SH-SY5Y (cell line): ENCODE measurements around the gene SRMS.

Experiments
- GATA2 ChIP-seq: IDR thresholded peaks from 2 replicates; pipeline ENCODE4 v1.6.1; 2011; ENCODE audit warnings: mild to moderate bottlenecking, low read depth, low read length
- GATA3 ChIP-seq: IDR thresholded peaks from 2 replicates; pipeline ENCODE4 v1.6.1; 2011; ENCODE audit warnings: low read depth, mild to moderate bottlenecking, low read length, moderate library complexity

The SRMS gene

GRCh38 chr20:63543733-63544132 lies 3.8 kb downstream of the SRMS start:
- TF ChIP-seq GATA2 (no peak), GATA3 (no peak)

DNA sequence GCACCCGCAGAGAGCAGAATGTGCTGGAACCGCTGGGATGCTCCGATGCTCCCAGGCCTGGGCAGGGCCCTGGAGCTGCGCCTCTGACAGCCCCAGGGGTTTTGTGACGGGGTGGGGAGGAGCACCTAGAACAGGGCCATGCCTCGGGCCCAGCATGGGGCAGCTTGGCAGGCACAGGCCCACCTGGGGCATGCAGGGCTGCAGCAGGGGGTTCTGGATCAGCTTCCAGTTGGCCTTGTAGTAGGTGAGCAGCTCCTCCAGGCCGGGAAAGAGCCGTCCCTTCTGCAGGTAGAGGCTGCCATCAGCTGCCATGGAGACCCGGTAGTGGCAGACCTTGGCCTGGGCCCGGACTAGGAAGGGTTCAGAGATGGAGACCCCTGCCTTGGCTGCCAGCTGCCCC lies 4.4 kb downstream of the SRMS start:
- no peak for TF ChIP-seq GATA2
- TF ChIP-seq GATA3, result no peak

DNA sequence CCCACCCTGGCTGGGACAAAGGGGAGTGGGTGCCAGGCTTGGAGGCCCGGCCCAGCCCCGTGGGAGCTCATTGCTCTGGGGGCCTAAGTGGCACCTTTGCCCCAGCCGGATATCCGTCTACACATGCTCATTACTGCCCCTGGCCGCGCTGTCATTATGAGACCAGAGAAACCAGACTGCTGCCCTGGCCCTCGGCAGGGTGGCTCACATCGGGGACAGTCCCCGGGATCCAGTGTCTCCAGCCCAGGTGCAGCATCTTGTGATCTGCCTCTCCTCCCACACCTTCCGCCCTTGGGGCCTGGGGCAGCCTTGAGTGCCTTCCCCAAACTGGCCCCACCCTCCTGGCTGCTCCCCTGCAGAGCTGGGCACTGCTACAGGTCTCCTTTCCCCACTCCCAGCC lies 4.9 kb downstream of the SRMS start:
- TF ChIP-seq GATA2 (no peak), GATA3 (no peak)

DNA sequence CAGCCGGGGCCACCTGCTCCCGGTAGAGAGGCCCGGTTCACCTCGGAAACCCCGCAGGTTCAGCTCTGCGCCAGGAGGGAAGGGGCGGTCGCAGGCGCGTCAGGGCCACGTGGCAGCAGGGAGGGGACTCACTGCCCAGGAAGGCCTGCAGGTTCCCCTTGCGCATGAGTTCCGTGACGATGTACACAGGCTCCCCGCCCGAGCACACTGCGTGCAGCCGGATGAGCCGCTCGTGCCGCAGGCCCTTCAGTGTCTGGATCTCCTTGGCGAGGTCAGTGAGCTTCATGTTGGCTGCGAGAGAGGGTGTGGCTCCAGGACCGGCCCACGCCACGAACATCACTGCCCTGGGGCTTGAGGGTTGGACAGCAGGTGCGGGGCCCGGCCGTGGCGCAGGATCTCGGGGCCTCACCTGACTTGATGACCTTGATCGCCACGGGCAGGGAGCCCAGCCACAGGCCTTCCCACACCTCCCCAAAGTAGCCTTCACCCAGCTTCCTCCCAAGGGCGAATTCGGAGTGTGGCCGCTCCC lies 5.5 kb downstream of the SRMS start:
- no peak for TF ChIP-seq GATA3
- TF ChIP-seq GATA2, result no peak

GRCh38 chr20:63541371-63541770 lies 6.2 kb downstream of the SRMS start:
- TF ChIP-seq GATA2 (no peak), GATA3 (no peak)

DNA sequence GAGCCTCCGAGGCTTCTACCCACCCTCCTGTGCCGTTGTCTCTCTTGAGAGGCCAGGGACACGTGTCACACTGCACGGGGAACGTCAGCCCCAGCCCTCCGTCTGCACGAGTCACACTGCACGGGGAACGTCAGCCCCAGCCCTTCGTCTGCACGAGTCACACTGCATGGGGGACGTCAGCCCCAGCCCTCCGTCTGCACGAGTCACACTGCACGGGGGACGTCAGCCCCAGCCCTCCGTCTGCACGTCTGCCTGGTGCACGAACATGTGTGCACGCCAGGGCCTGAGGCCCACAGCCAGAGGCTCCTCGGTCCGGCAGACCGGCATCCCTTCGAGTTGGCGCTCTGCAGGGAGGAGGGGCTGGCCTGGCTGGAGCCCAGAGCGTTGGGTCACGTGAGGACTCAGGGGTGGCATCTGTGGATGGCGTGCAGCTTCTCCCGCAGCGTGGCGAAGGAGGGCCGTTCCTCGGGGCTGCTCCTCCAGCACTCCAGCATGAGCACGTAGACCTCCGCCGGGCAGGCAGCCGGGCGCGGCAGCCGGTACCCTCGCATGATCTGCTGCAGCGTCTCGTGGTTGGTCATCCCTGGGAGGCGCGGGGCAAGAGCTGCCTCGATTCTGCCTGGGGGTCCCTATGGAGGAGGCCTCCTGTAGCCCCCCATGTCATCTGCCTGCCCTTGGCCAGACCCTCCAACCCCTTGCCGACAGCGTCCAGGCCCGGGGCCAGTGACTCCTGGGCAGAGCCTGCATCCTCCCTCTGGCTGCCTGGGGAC lies 6.9 kb downstream of the SRMS start:
- TF ChIP-seq GATA2 (no peak), GATA3 (no peak)

DNA sequence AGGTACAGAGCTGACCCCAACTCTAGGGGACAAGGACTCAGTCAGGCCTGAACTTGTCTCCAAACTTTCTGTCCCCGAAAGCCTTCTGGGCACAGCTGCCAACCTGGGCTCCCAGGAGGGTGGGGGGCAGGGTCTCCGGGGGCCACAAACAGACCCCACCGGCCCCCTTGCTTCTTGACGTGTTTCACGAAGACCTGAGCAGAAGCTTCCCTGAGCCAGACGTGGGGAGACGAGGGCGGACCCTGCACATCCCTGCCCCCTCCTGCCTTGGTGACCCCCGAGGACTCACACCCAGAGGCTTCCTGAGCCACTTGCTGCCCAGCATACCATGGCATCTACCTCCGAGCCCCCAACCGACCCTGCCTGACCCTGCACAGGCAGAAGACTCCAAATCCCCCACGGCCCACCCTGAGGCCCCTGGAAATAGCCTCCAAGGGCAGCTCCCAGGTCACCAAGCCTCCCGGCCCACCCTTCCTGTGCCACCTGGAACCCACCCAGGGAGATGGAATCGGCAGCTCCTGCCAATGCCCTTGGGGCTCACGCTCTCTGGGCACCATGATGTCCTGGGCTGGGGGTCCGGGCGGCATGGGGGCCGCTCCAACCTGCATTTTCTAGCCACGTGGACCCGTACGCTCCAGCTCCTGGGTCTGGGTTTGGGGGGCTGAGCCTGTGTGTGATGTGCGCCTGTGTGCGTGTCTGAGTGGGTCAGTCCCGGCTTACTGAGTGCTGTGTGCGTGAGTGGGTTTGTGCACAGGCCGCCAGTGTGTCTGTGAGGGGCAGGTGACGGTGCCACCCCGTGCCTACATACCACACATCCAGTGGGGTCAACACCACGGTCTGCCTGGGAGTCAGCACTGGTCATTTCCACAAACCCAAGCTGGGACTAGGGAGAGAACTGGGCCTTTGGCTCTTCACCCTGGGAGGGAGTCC lies 7.8 kb downstream of the SRMS start:
- TF ChIP-seq GATA2 (no peak), GATA3 (no peak)

GRCh38 chr20:63539092-63539430 lies 8.5 kb downstream of the SRMS start:
- no peak for TF ChIP-seq GATA2
- TF ChIP-seq GATA3, result no peak

DNA sequence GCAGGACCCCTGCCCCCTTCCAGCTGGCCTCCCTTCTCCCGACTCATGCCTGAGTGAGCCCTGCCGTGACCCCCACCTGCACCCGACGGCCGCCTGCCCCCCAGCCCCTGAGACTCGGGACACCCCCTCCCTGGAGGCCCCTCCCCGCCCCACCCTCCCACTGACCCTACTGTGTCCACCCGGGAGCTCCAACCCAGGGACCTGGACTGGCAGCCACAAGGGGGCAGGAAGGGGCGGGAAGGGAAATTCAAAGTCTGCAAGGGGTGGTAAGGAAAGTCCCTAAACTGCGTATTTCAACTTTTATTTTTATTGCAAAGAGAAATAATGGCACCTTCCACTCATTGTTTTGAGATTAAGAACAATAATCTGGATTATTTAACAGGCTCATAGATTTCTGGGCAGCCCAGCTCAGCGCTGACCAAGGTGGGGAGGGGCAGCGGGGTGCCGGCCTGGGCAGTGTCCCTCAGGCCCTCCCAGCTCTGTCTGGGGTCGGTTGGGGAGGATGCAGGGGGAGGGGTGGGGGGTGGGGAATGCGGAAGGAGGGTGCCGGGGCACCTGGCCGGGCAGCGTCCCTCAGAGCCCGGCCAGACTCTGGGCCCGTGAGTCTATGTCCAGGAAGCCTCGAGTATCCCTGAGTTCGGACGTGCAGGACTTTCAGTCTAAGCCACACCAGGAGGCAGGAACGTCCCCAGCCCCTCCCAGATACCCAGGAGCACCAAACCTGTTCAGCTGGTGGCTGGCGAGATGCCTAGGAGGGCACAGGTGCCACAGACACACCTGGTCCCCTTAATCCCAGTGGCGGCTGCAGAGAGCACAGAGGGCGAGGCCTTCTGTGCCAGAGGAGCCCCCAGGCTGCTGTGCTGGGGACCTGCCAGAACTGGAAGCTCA lies 9.1 kb downstream of the SRMS start:
- TF ChIP-seq GATA2 (no peak), GATA3 (no peak)

- TF ChIP-seq GATA3, result no peak
- no peak for TF ChIP-seq GATA2
Measured at GRCh38 chr20:63537525-63538203, 9.9 kb downstream of the SRMS start.

GRCh38 chr20:63536997-63537524 lies 10.5 kb downstream of the SRMS start, which contains the start of gene PTK6:
PTK6 (minus strand) TSS chr20:63537376; CDS start chr20:63537314, 62 bp downstream.
- TF ChIP-seq GATA3 (no peak), GATA2 (no peak)

DNA sequence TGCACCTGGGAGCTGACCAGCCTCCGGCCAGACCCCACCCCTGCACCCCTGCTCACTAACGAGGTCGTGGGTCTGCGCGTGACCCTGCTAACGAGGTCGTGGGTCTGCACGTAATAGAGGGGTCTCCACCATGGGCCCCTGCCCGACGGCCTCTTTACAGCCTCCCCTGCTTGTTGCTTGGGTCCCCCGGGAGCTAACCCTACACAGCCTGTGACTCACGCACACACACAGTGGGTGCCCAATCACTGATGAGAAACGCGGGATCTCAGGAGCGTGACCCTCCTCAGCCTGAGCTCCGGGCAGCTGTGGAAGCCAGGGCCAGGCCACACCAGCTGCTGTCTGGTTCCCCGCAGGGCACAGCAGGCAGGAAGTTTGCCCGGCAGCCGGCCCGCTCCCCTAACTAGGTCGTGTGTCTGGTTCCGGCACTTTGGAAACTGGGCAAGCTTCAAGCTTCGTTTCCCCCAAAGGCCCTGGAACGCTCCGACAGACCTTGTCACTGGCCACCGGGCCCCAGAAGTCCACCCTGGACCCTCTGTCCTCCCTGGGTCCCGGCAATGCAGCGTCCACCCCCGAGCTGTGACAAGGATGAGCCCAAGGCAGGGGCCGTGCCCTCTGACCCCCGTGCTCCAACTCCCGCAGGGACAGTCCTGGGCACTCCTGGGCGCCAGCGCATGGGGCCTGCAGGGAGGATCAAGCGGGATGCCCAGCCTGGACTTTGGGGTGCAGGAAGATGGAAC lies 11.1 kb downstream of the SRMS start:
- no peak for TF ChIP-seq GATA2
- TF ChIP-seq GATA3, result no peak
